NCI-H748 (cell line): Measurements from ENCODE around the gene MAGEA2B.
"Not testable (repeated sequence)": the region's sequence is repeated elsewhere in the genome, so short reads cannot be mapped to it uniquely, and the experiment has no call there.

Experiments
- DNase-seq: peaks from one replicate; lab custom pipeline; 2025; ENCODE audit not compliant: unreplicated experiment; lab: John Stamatoyannopoulos, UW

The MAGEA2B gene

GRCh38 chrX:152713815-152714787 lies at the start of gene MAGEA2B:
TSS of gene MAGEA2B (plus strand) at chrX:152714628. CDS start at chrX:152717107, 2,479 bp downstream.
- not testable (repeated sequence) for DNase-seq

DNA sequence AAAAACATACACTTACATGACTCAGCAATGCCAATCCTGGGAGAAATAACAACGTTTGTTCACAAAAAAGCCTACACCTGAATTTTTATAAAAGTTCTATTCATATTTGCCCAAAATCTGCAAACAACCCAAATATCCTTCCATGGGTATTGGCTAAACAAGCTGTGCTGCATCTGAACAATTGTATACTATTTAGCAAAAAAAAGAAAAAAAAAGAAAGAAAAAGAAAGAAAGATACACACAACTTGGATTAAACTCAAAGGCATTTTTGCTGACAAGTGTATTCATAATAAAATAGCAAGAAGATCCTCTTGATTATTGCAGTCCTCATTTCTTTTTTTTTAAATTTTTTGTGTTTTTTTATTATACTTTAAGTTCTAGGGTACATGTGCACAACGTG lies 40.3 kb upstream of the MAGEA2B start:
- DNase-seq = no peak

- DNase-seq = not testable (repeated sequence)
Observed at GRCh38 chrX:152674652-152675051, 39.8 kb upstream of the MAGEA2B start.

DNA sequence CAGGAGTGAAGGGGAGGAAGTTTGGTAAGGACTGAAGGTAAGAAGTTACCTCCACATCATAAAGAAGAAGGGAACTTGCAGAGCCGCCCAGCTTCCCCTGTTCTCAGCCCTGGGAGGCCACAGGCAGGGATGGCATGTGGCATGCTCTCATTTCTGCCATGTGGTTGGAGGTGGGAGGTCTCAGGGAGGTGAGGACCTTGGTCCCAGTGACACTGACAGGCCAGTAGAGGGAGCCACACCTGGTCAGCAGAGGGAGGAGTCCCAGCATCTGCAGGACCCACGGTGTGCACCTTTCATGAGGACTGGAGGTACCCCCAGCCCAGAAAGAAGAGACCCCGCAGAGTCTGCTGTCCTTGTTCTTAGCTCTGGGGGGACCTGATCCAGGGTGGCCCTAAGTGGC lies 33.4 kb upstream of the MAGEA2B start:
- DNase-seq = not testable (repeated sequence)

- DNase-seq = not testable (repeated sequence)
Observed at GRCh38 chrX:152697952-152698931, 16.2 kb upstream of the MAGEA2B start, which contains the start of gene MAGEA3. TSS of gene MAGEA3 (plus strand) at chrX:152698794. CDS start at chrX:152700833, 2,039 bp downstream.

- DNase-seq = not testable (repeated sequence)
Observed at GRCh38 chrX:152700390-152700789, 14.0 kb upstream of the MAGEA2B start.

- not testable (repeated sequence) for DNase-seq
Observed at GRCh38 chrX:152706500-152706899, 7.9 kb upstream of the MAGEA2B start.

DNA sequence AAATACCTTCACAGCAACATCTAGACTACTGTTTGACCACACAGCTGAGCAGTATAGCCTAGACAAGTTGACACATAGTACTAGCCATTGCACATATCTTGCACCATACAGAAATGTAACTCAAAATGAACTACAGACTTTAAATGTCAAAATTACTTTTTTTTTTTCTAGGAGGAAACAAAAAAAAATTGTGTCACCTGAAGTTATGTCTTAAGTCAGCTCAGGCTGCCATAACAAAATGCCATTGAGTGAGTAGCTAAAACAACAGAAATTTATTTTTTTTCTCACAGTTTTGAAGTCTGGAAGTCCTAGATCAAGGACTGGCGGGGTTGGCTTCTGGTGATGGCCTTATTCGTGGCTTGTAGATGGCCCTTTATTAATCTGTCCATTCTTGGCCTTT lies 5.3 kb upstream of the MAGEA2B start, which contains the start of gene CSAG2:
CSAG2 (minus strand) TSS at position 101 of the 400 bp plus-strand sequence. CDS start 161 bp downstream, outside the sequence.
- not testable (repeated sequence) for DNase-seq

- DNase-seq = not testable (repeated sequence)
Observed at GRCh38 chrX:152713195-152713594, 1.2 kb upstream of the MAGEA2B start.

DNA sequence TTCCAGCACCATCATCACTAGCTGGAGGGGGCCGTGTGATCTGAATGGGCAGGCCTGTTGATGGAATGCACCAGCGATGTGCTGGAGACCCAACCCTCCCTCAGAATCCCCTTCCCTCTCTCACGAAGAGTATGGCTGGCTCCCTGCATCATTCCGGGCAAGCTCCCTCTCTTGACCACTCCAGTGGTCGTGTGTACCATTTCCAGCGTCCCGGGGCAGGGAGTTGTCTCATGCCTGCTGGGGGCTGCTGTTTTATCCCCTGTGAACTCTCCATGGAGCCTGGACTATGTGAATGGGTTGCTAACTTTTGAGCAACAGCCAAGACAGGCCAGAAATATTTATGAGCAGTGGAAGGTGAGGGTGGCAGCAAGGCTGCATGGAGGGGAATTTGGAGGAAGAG lies 11.0 kb downstream of the MAGEA2B start:
- DNase-seq = no peak

DNA sequence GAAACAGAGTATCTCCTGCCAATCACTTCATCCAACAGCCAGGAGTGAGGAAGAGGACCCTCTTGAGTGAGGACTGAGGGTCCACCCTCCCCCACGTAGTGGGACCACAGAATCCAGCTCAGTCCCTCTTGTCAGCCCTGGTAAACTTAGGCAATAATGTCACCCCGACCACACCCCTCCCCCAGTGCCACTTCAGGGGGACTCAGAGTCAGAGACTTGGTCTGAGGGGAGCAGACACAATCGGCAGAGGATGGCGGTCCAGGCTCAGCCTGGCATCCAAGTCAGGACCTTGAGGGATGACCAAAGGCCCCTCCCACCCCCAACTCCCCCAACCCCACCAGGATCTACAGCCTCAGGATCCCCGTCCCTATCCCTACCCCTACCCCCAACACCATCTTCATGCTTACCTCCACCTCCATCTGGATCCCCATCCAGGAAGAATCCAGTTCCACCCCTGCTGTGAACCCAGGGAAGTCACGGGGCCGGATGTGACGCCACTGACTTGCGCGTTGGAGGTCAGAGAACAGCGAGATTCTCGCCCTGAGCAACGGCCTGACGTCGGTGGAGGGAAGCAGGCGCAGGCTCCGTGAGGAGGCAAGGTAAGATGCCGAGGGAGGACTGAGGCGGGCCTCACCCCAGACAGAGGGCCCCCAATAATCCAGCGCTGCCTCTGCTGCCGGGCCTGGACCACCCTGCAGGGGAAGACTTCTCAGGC lies 19.0 kb downstream of the MAGEA2B start, which contains the start of the genes CSAG1 and MAGEA12:
CSAG1 (minus strand) TSS at position 461 of the 715 bp plus-strand sequence. CDS start 1,261 bp downstream, outside the sequence.
MAGEA12 (plus strand) TSS at position 497 of the 715 bp plus-strand sequence. CDS start 2,405 bp downstream, outside the sequence.
- DNase-seq = peak; percentile 89

GRCh38 chrX:152734143-152734858 lies 19.9 kb downstream of the MAGEA2B start:
- not testable (repeated sequence) for DNase-seq

DNA sequence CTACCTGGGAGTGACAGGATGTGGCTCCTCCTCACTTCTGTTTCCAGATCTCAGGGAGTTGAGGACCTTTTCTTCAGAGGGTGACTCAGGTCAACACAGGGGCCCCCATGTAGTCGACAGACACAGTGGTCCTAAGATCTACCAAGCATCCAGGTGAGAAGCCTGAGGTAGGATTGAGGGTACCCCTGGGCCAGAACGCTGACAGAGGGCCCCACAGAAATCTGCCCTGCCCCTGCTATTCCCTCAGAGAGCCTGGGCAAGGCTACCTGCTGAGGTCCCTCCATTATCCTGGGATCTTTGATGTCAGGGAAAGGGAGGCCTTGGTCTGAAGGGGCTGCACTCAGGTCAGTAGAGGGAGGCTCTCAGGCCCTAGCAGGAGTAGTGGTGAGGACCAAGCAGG lies 20.7 kb downstream of the MAGEA2B start:
- DNase-seq = no peak

DNA sequence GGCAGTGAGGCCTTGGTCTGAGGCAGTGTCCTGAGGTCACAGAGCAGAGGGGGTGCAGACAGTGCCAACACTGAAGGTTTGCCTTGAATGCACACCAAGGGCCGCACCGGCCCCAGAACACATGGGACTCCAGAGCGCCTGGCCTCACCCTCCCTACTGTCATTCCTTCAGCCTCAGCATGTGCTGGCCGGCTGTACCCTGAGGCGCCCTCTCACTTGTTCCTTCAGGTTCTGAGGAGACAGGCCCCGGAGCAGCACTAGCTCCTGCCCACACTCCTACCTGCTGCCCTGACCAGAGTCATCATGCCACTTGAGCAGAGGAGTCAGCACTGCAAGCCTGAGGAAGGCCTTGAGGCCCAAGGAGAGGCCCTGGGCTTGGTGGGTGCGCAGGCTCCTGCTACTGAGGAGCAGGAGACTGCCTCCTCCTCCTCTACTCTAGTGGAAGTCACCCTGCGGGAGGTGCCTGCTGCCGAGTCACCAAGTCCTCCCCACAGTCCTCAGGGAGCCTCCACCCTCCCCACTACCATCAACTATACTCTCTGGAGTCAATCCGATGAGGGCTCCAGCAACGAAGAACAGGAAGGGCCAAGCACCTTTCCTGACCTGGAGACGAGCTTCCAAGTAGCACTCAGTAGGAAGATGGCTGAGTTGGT lies 21.6 kb downstream of the MAGEA2B start:
- no peak for DNase-seq

DNA sequence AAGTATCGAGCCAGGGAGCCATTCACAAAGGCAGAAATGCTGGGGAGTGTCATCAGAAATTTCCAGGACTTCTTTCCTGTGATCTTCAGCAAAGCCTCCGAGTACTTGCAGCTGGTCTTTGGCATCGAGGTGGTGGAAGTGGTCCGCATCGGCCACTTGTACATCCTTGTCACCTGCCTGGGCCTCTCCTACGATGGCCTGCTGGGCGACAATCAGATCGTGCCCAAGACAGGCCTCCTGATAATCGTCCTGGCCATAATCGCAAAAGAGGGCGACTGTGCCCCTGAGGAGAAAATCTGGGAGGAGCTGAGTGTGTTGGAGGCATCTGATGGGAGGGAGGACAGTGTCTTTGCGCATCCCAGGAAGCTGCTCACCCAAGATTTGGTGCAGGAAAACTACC lies 22.1 kb downstream of the MAGEA2B start:
- DNase-seq = not testable (repeated sequence)

DNA sequence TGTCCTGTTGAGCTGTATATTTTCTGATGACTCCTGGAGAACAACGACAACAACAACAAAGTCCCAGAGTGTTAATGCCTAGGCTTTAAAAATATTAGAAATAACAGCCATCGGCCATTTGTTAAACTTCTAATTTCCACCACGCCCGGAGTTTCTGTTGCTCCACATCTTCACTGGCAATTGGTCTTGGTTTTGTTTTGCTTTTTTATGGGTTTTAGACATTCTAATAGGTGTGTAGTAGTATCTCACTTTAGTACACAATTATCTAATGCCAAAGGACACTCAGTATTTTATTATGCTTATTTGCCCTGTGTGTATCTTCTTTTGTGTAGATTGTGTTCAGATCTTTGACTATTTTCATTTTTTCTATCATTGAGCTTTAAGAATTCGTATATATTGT lies 24.1 kb downstream of the MAGEA2B start:
- DNase-seq = no peak

GRCh38 chrX:152753686-152754650 lies 39.5 kb downstream of the MAGEA2B start, which contains the start of gene MAGEA2:
TSS of gene MAGEA2 (minus strand) at chrX:152753842. CDS start at chrX:152751363, 2,479 bp downstream.
- not testable (repeated sequence) for DNase-seq
